Measurements from ENCODE around the gene PRKAR2A.

DNA sequence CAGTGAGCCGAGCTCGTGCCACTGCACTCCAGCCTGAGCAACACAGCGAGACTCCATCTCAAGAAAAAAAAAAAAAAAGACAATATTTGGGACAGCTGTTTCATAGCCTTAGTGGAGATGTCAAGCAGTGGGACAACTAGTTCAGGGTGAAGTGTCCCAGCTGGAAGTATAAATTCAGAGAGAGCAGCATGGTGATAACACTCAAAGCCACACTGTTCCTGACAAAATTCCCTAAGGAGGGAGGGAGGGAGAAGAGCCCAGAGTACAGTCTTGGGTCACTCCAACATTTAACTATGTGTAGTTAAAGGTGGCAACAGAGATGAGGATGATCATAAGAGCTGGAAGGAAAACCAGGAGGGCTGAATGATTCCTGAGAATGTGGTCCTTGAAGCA, 109.5 kb downstream of the PRKAR2A start:
- TF ChIP-seq ZNF626 (tag by site-specific recombination; IDR thresholded peaks at IDR 0.05) (no peak), CTCF (tag by site-specific recombination; IDR thresholded peaks at IDR 0.05) (no peak), ZNF274 (IDR thresholded peaks at IDR 0.05; ENCODE audit: low read length) (no peak), ZNF274 (tag by site-specific recombination; IDR thresholded peaks at IDR 0.05; ENCODE audit: borderline replicate concordance) (no peak), ZNF747 (tag by site-specific recombination; IDR thresholded peaks at IDR 0.05) (no peak), ZEB2 (tag by site-specific recombination; IDR thresholded peaks at IDR 0.05) (no peak), SETDB1 (IDR thresholded peaks at IDR 0.05; ENCODE audit: insufficient read length, low read length) (no peak)

Data from HEK293 (cell line).